MM.1S (cell line): ENCODE results near the gene ADAMTS12.

ENCODE experiments used
- DNase-seq: peaks from one replicate; pipeline ENCODE4 v3.0.0-alpha.2; 2015
- H2AFZ ChIP-seq: fragments of 300-600 bp; sonication (generic); 2 replicates; pipeline ENCODE4 v1.6.0; 2016; ENCODE audit warnings: antibody characterized with exemption, low read length
- H3F3A ChIP-seq: fragments of 300-600 bp; sonication (generic); 2 replicates; pipeline ENCODE4 v1.6.1; 2016; ENCODE audit warnings: mild to moderate bottlenecking, antibody characterized with exemption, low read length, moderate library complexity, mixed read lengths; ENCODE audit not compliant: insufficient read depth
- H3K27ac ChIP-seq: fragments of 300-600 bp; sonication (generic); 2 replicates; pipeline ENCODE4 v1.5.1; 2016; ENCODE audit warnings: mild to moderate bottlenecking, low read length
- H3K27me3 ChIP-seq: fragments of 300-600 bp; sonication (generic); replicated peaks from 2 replicates; pipeline ENCODE4 v1.6.0; 2016; ENCODE audit warnings: low read length; ENCODE audit not compliant: insufficient read depth
- H3K36me3 ChIP-seq: fragments of 300-600 bp; sonication (generic); replicated peaks from 2 replicates; pipeline ENCODE4 v1.6.1; 2016; ENCODE audit warnings: mild to moderate bottlenecking, low read length, mixed read lengths; ENCODE audit not compliant: insufficient read depth
- H3K4me1 ChIP-seq: fragments of 300-600 bp; sonication (generic); 2 replicates; pipeline ENCODE4 v1.6.1; 2016; ENCODE audit warnings: low read length, mixed read lengths
- H3K4me2 ChIP-seq: fragments of 300-600 bp; sonication (generic); 2 replicates; pipeline ENCODE4 v1.6.0; 2016; ENCODE audit warnings: low read depth, low read length
- H3K4me3 ChIP-seq: fragments of 300-600 bp; sonication (generic); 2 replicates; pipeline ENCODE4 v1.5.1; 2016; ENCODE audit warnings: low read length, mixed read lengths
- H3K79me2 ChIP-seq: fragments of 300-600 bp; sonication (generic); 2 replicates; pipeline ENCODE4 v1.6.1; 2016; ENCODE audit warnings: mixed run types, low read length, mixed read lengths
- H3K9ac ChIP-seq: fragments of 300-600 bp; sonication (generic); 2 replicates; pipeline ENCODE4 v1.6.1; 2016; ENCODE audit warnings: low read length, mixed read lengths
- H3K9me2 ChIP-seq: fragments of 300-600 bp; sonication (generic); replicated peaks from 2 replicates; pipeline ENCODE4 v1.6.1; 2016; ENCODE audit warnings: mild to moderate bottlenecking, low read length, mixed read lengths; ENCODE audit not compliant: insufficient read depth
- H3K9me3 ChIP-seq: fragments of 300-600 bp; sonication (generic); replicated peaks from 2 replicates; pipeline ENCODE4 v1.6.1; 2016; ENCODE audit warnings: mild to moderate bottlenecking, low read length, mixed read lengths; ENCODE audit not compliant: insufficient read depth
- H4K20me1 ChIP-seq: fragments of 300-600 bp; sonication (generic); 2 replicates; pipeline ENCODE4 v1.6.1; 2016; ENCODE audit warnings: mild to moderate bottlenecking, low read length, moderate library complexity, mixed read lengths; ENCODE audit not compliant: insufficient read depth
- EZH2 ChIP-seq: fragments of 300-600 bp; sonication (generic); optimal IDR thresholded peaks from 2 replicates; pipeline ENCODE3; 2017; ENCODE audit warnings: low read depth, mild to moderate bottlenecking, antibody characterized with exemption, low read length, mixed read lengths
- EZH2phosphoT487 ChIP-seq: fragments of 300-600 bp; sonication (generic); IDR thresholded peaks from 2 replicates; pipeline ENCODE4 v1.6.1; 2018; ENCODE audit warnings: antibody characterized with exemption, low read length
- TF ChIP-seq, protein P1 (sequence below): fragments of 300-600 bp; sonication (generic); IDR thresholded peaks from 2 replicates; pipeline ENCODE4 v1.5.1; 2016; ENCODE audit warnings: antibody characterized with exemption, low read length, mixed read lengths

ADAMTS12 gene

DNA sequence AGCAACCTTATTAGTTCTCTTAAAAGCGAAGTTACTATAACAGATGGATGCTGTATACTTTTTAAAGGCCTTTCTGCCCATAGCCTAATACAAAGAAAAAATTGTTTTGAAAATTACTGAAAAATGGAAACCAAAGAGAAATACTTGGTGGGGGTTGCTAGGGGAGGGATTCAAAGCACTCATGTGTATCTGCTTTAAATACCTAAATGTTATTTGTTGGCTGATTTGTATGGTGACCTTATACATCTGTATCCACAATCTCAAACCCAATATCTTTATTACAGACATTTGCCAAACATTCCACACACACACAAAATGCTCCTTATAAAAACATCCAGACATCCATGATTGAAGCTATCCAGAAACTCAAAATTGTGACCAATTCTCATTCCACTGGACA lies 172.0 kb downstream of the ADAMTS12 start:
- no peak overlapping the region for H3K4me3 ChIP-seq
- H3F3A ChIP-seq, result no peaks in the 10 kb centered on the region
- H2AFZ ChIP-seq, result no peak overlapping the region
- H3K9ac ChIP-seq, result no peak overlapping the region
- no peaks in the 10 kb centered on the region for H3K4me1 ChIP-seq
- H4K20me1 ChIP-seq, result no peaks in the 10 kb centered on the region
- no peak for TF ChIP-seq EZH2phosphoT487
- TF ChIP-seq, protein P1, sequence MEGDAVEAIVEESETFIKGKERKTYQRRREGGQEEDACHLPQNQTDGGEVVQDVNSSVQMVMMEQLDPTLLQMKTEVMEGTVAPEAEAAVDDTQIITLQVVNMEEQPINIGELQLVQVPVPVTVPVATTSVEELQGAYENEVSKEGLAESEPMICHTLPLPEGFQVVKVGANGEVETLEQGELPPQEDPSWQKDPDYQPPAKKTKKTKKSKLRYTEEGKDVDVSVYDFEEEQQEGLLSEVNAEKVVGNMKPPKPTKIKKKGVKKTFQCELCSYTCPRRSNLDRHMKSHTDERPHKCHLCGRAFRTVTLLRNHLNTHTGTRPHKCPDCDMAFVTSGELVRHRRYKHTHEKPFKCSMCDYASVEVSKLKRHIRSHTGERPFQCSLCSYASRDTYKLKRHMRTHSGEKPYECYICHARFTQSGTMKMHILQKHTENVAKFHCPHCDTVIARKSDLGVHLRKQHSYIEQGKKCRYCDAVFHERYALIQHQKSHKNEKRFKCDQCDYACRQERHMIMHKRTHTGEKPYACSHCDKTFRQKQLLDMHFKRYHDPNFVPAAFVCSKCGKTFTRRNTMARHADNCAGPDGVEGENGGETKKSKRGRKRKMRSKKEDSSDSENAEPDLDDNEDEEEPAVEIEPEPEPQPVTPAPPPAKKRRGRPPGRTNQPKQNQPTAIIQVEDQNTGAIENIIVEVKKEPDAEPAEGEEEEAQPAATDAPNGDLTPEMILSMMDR, result no peak
- TF ChIP-seq EZH2, result no peak
- H3K27ac ChIP-seq, result no peak overlapping the region
- H3K36me3 ChIP-seq, result no peaks in the 10 kb centered on the region
- no peaks in the 10 kb centered on the region for H3K9me3 ChIP-seq
- H3K79me2 ChIP-seq, result no peaks in the 10 kb centered on the region
- no peaks in the 10 kb centered on the region for H3K9me2 ChIP-seq
- DNase-seq, result no peak
- H3K27me3 ChIP-seq, result no peaks in the 10 kb centered on the region
- no peak overlapping the region for H3K4me2 ChIP-seq

DNA sequence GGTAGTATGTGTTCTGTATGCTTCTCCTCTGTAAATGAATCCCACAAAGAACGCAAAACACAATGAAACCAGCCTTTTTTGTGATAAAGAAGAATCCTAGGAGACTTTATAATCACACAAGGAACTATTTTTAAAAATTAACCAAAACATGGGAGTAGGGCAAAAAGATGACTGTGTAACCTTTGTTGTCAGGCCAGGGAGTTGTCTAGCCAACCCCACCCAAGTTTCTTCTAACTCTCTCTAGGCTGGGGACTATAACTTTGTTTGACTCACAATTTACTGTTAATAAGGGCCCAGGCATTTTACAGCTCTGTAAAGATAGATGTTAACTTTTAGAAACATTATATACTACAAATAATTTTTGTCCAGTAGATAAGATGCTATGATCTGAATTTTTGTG lies 176.1 kb downstream of the ADAMTS12 start:
- no peak for TF ChIP-seq EZH2phosphoT487
- TF ChIP-seq, protein P1, result no peak
- TF ChIP-seq EZH2, result no peak
- no peaks in the 10 kb centered on the region for H3K27me3 ChIP-seq
- no peak for DNase-seq
- H4K20me1 ChIP-seq, result no peaks in the 10 kb centered on the region
- H3K4me2 ChIP-seq, result no peak overlapping the region
- H3K79me2 ChIP-seq, result no peaks in the 10 kb centered on the region
- no peak overlapping the region for H2AFZ ChIP-seq
- no peak overlapping the region for H3K4me3 ChIP-seq
- no peak overlapping the region for H3K9ac ChIP-seq
- H3F3A ChIP-seq, result no peaks in the 10 kb centered on the region
- H3K9me2 ChIP-seq, result no peaks in the 10 kb centered on the region
- H3K4me1 ChIP-seq, result 0 out of 2 replicates have a peak, but pooled peaks cover 11% of the 10 kb centered on the region
- no peaks in the 10 kb centered on the region for H3K9me3 ChIP-seq
- no peak overlapping the region for H3K27ac ChIP-seq
- H3K36me3 ChIP-seq, result no peaks in the 10 kb centered on the region

GRCh38 chr5:33713136-33713765 lies 178.5 kb downstream of the ADAMTS12 start:
- H3K27ac ChIP-seq, result peak overlapping the region; percentile 24; the same call in 1 of the 2 replicates
- peak; percentile 48 for DNase-seq
- H3K9ac ChIP-seq, result no peak overlapping the region

More at GRCh38 chr5:33713136-33713765, 178.5 kb downstream of the ADAMTS12 start:
- no peak overlapping the region for H2AFZ ChIP-seq
- no peak overlapping the region for H3K4me3 ChIP-seq
- H3K4me1 ChIP-seq, result 0 out of 2 replicates have a peak, but pooled peaks cover 11% of the 10 kb centered on the region
- H3K9me2 ChIP-seq, result no peaks in the 10 kb centered on the region
- TF ChIP-seq, protein P1, result no peak
- TF ChIP-seq EZH2, result no peak
- no peak for TF ChIP-seq EZH2phosphoT487
- H3K36me3 ChIP-seq, result no peaks in the 10 kb centered on the region
- H3K4me2 ChIP-seq, result no peak overlapping the region
- H3K9me3 ChIP-seq, result no peaks in the 10 kb centered on the region
- H3K27me3 ChIP-seq, result no peaks in the 10 kb centered on the region
- no peaks in the 10 kb centered on the region for H3F3A ChIP-seq
- H3K79me2 ChIP-seq, result no peaks in the 10 kb centered on the region
- H4K20me1 ChIP-seq, result no peaks in the 10 kb centered on the region
